Esophagus squamous epithelium (tissue), 5 donors: ENCODE data around the gene SPATA12. TPM values are rescaled to one million over a fixed set of nuclear protein-coding genes. Genes with fewer than 3 reads are reported as not detected.

Experiments
- DNase-seq: peaks from one replicate; lab custom pipeline; 2025; lab: John Stamatoyannopoulos, UW
- H3K27ac ChIP-seq, 4 donors: fragments of 200-600 bp; sonication (generic); one replicate each; pipeline ENCODE4 v1.5.1; 2016 to 2019; ENCODE audit warnings: mild to moderate bottlenecking in 1 of 4
- H3K27me3 ChIP-seq, 4 donors: fragments of 200-600 bp; sonication (generic); 1 replicate in 3 of 4; 2 replicates in 1 of 4; pipeline versions ENCODE4 v1.5.1 to v1.6.0; 2017 to 2021; ENCODE audit warnings: antibody characterized with exemption in 1 of 4
- H3K36me3 ChIP-seq, 3 donors: fragments of 200-600 bp; sonication (generic); one replicate each; pipeline ENCODE4 v1.5.1; 2016 to 2019
- H3K4me1 ChIP-seq, 3 donors: fragments of 200-600 bp; sonication (generic); one replicate each; pipeline ENCODE4 v1.5.1; 2017 to 2019
- H3K4me3 ChIP-seq, 4 donors: fragments of 200-600 bp; sonication (generic); 1 replicate in 3 of 4; 2 replicates in 1 of 4; pipeline ENCODE4 v1.5.1; 2016 to 2019; ENCODE audit warnings: mild to moderate bottlenecking in 2 of 4, moderate library complexity in 1 of 4
- H3K9me3 ChIP-seq, 3 donors: fragments of 200-600 bp; sonication (generic); one replicate each; pipeline ENCODE4 v1.5.1; 2016 to 2019
- CTCF ChIP-seq, 6 experiments: fragments of 450-650 bp in 4 of 6; fragments of 200-600 bp in 2 of 6; sonication (generic) in 2 of 6; IDR thresholded peaks; one replicate each; pipeline ENCODE4 v1.5.1; 2016 to 2019; ENCODE audit warnings: antibody characterized with exemption in 6 of 6, mild to moderate bottlenecking in 4 of 6, moderate library complexity in 4 of 6
- POLR2A ChIP-seq, 4 donors: fragments of 450-650 bp; IDR thresholded peaks; one replicate each; pipeline ENCODE4 v1.6.1; 2017; ENCODE audit warnings: antibody characterized with exemption in 4 of 4, mild to moderate bottlenecking in 4 of 4, moderate library complexity in 3 of 4
- WGBS, 2 donors: methylation state at CpG; one replicate each; pipeline ENCODE4 v1.1.5; 2018; 5-methylcytosine and 5-hydroxymethylcytosine counted together
- intact Hi-C: fragments of 100-400 bp; cut with DNase I; formaldehyde crosslinking; loops from one replicate; pipeline ENCODE4 v1.15.0; 2022
- total RNA-seq, 4 donors: library from RNA; depleted of rRNA; stranded (reverse); fragments of >200 nt; gene quantifications; one replicate each; pipeline ENCODE4 v1.1.0, GENCODE V29; 2016
- donor health status: DM: yes; HTN: yes; CAD: no.

SPATA12 gene
- total RNA-seq, 4 donors from 2014 or later, result 0.09 TPM; not detected in 3

- Histone ChIP-seq H3K9me3 (no peaks in the 10 kb centered on the region), H3K27me3 (no peaks in the 10 kb centered on the region), H3K4me1 (peaks cover 0 to 25% (median 0%) of the 10 kb centered on the region in 3 donors), H3K27ac (no peak overlapping the region), H3K36me3 (peaks cover 0 to 19% (median 0%) of the 10 kb centered on the region in 3 donors), H3K4me3 (no peak overlapping the region)
- DNase-seq, result no peak
- TF ChIP-seq CTCF (IDR thresholded peaks at IDR 0.05), result peak in 2 of 6 experiments; percentile 4 to 31
- TF ChIP-seq POLR2A (IDR thresholded peaks at IDR 0.05), result no peak
- intact Hi-C loops, result no loop called here
- 67 to 72% methylated on average over 5 of the region's 5 CpGs for WGBS, 2 donors
Measured at GRCh38 chr3:57112206-57112605, 51.7 kb downstream of the SPATA12 start.

GRCh38 chr3:57116501-57116900 is 56.0 kb downstream of the SPATA12 start:
- no peak for DNase-seq
- no peak overlapping the region for H3K27ac ChIP-seq
- no peak for TF ChIP-seq POLR2A (IDR thresholded peaks at IDR 0.05)
- no peak for TF ChIP-seq CTCF (IDR thresholded peaks at IDR 0.05)
- H3K27me3 ChIP-seq, result no peaks in the 10 kb centered on the region
- H3K4me1 ChIP-seq, result peaks cover 0 to 19% (median 0%) of the 10 kb centered on the region in 3 donors
- intact Hi-C loops, result no loop called here
- H3K9me3 ChIP-seq, result no peaks in the 10 kb centered on the region
- no peak overlapping the region for H3K4me3 ChIP-seq
- WGBS, 2 donors, result 100% methylated on average over 1 to 2 of the region's 3 CpGs
- H3K36me3 ChIP-seq, result peaks cover 0 to 14% (median 0%) of the 10 kb centered on the region in 3 donors

DNA sequence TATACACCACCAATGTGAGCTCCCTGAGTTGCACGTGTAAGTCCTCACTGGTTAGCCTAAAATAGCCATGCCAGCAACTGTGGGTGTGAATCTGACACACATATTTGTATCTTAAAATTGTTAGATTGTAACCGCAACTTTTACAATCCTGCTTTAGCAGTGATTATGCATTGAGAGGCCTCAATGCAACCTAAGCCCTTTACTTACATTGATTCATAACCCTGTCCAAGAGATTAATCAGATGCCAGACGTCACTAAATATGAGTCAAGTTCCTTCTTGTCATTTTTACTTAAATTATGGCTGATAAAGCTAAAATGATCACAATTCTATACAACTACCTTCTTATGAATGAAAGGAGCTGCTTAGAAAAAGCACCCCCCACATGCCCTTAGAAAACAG is 57.8 kb downstream of the SPATA12 start:
- Histone ChIP-seq H3K27me3 (no peaks in the 10 kb centered on the region), H3K9me3 (no peaks in the 10 kb centered on the region), H3K36me3 (peaks cover 0 to 11% (median 0%) of the 10 kb centered on the region in 3 donors), H3K4me1 (peaks cover 0 to 12% (median 0%) of the 10 kb centered on the region in 3 donors), H3K4me3 (no peak overlapping the region), H3K27ac (no peak overlapping the region)
- intact Hi-C loops, result no loop called here
- 38 to 48% methylated on average over 3 of the region's 3 CpGs for whole genome bisulfite sequencing, 2 donors
- DNase-seq, result no peak
- no peak for TF ChIP-seq CTCF (IDR thresholded peaks at IDR 0.05)

- Histone ChIP-seq H3K27ac (no peak overlapping the region), H3K9me3 (no peaks in the 10 kb centered on the region), H3K36me3 (no peaks in the 10 kb centered on the region), H3K4me3 (no peak overlapping the region), H3K27me3 (no peaks in the 10 kb centered on the region), H3K4me1 (peaks cover 0 to 12% (median 0%) of the 10 kb centered on the region in 3 donors)
- 68 to 76% methylated on average over 3 of the region's 3 CpGs for WGBS, 2 donors
- intact Hi-C loops, result no loop called here
- DNase-seq, result no peak
- TF ChIP-seq CTCF (IDR thresholded peaks at IDR 0.05), result no peak
- no peak for TF ChIP-seq POLR2A (IDR thresholded peaks at IDR 0.05)
Measured at GRCh38 chr3:57120040-57120439, 59.6 kb downstream of the SPATA12 start.

DNA sequence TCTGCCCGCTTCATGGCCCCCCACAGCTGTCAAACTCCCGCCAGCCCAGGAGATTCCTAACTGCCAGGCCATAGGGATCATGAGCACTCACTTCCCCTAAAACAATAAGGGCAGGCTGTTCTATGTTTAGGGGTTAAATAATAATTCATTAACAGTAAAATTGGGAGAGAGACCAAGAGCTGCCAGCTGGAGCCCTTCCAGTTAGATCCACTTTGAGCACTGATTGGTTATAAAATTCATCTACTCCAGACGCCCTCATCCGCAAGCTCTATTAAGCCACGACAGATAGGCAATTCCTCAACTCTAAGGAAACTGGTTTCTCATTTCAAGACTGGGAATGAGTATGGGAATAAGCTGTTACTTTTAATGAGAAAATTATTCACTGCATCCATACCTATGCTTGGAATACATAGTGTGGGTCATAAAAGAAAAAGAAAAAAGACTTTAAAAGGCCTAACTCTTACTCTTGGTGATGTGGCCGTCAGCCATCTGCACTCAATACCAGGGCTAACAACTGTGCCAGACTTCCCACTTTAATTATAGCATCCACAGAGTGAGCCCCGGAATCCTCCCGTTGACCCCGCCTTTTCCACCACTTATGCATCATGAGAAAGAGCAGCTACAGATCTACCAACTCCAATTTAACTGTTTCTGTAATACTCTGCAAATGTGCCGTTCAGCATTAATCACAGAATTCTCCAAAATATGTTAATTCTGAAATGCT is 60.1 kb downstream of the SPATA12 start:
- Histone ChIP-seq H3K4me1 (peaks cover 0 to 12% (median 0%) of the 10 kb centered on the region in 3 donors), H3K27ac (no peak overlapping the region), H3K9me3 (no peaks in the 10 kb centered on the region), H3K27me3 (no peaks in the 10 kb centered on the region), H3K36me3 (no peaks in the 10 kb centered on the region), H3K4me3 (no peak overlapping the region)
- WGBS, 2 donors, result 78 to 81% methylated on average over 8 to 9 of the region's 10 CpGs
- TF ChIP-seq POLR2A (IDR thresholded peaks at IDR 0.05) (no peak), CTCF (IDR thresholded peaks at IDR 0.05) (no peak)
- DNase-seq, result no peak
- intact Hi-C loops, result no loop called here
